Endometrium (tissue), 2 donors: ENCODE results near the gene SGSM1.

Source experiments
- FAIRE-seq: peaks from 2 replicates; lab custom pipeline; 2012; peaks lifted over from hg19 to GRCh38; lab: Jason Lieb, UNC
- donor health status: control.
- donor health status: control.

The SGSM1 gene

DNA sequence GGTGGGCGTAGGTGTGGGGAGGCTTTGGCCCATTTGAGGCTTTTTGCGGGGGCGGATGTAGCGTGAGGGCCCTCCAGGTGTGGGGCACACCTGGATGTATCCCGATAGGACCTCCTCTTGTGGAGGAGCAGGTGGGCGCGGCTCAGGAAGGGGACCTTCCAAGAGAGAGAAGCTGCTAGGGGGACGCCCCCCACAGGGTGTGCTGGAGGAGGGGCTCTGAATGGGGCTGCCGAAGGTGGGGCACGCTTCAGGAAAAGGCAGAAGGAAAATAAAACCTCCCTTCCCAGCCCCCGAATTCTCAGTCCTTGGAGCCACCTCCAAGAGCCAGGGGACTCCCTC, 621 bp downstream of the SGSM1 start:
- no peak for FAIRE-seq

DNA sequence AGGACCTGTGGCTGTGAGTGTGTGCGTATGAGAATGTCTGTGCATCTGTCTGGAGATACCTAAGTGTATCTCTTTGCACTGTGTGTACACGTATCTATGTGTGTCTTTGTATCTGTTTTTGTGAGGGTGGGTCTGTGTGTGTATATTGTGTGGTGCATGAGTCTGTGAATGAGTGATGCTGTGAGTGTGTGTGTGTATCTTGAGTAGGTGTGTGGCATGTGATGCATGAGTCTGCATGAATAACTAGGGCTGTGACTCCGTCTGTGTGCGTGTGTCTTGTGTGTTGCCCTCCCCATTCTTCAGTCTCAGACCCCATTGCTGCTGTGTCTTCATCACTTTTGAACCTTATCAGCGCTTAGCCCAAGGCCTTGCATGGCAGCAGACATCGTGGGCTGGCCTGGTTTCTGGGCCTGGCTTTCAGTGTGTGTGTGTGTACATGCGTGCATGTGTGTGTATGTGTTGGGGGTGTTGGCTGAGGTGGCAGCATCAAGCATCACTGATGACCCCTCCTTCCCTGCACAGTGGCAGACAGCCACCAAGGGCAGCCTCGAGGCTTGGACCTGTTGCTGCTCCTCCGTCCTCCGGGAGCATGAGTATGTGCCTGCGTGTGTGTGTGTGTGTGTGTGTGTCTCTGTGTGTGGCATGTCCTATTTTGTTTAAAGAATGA, 1.4 kb downstream of the SGSM1 start:
- FAIRE-seq = no peak

DNA sequence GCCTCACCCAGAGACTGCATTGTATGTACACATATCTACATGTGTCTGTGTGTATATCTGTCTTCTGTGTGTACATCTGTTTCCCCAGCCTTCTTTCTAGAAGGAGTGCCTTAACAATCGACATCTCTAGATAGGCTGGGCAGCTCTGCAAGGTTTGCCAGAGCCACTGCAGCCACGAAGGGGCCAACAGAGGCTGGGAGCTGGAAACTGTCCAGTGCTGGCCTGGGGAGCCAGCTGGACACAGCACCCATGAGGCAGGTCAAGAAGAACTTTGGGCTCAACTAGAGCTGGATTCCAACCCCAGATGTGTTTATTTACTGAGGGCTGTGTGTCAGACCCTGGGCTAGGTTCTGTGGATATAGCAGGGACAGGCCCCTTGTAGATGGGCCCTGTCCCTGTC, 3.3 kb downstream of the SGSM1 start:
- FAIRE-seq = no peak

DNA sequence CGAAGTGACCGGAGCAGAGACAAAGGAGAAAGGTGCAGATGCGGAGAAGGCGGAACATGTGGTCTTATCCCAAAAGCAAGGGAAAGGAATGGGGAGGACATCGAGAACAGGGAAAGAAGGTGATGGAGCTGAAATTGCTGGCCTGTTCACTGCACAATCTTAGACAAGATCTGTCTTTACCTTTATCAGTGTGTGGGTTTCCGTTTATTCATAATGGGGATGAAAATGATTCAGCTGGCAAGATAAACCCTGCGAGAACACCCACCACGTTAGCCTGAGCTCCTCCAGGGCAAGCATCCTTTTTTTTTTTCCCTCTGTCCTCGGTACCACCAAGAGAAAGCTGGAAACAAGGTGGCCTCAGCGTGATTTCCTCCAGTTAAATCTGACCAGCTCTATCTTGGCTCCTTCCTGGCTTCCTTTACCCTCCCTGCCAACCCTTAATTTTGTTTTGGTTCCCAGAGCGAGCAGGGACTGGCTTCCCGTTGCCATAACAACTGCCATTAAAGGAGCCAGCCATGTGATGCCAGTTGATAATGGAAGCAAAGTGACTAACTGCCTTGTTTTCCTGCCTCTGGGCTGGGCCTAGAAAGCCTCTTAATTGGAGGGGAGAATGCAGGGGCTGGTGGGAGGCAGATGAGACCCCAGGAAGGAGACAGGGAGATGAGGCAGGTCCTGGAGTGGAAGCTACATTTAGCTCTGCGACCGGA, 4.2 kb downstream of the SGSM1 start:
- FAIRE-seq = no peak

DNA sequence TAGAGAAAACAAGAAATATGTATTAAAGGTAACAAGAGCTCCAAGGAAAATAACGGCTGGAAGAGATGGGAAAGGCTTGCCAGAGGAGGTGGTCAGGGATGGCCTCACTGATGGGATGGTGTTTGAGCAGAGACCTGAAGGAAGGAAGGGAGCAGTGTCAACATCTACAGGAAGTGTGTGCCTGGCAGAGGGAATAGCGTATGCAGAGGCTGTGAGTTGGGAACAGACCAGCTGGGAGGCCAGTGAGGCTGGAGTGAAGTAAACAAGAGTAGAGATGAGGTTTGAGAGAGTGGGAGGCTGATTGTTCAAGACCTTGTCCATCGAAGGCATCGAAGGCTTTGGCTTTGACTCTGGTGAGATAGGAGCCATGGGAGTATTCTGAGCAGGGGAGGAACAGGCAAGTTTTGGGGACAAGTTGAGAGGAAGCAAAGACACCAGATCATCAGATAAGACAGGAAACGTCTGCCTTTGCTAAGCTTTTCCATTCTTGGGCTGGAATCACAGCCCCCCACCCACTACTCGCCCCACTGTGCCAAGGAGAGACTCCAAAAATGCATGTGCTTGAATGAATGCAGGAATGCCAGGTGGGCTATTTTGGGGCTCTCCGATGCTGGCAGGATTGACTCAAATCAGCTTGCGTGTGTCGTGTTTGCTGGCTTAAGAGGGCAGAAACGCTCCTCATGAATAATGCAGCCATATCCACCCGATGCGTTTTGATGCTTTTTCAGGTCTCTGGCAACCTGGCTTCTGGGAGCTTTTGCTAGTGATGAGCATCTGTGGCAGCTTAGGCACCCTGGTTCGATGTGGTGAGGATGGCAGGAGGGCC, 7.2 kb downstream of the SGSM1 start:
- no peak for FAIRE-seq

DNA sequence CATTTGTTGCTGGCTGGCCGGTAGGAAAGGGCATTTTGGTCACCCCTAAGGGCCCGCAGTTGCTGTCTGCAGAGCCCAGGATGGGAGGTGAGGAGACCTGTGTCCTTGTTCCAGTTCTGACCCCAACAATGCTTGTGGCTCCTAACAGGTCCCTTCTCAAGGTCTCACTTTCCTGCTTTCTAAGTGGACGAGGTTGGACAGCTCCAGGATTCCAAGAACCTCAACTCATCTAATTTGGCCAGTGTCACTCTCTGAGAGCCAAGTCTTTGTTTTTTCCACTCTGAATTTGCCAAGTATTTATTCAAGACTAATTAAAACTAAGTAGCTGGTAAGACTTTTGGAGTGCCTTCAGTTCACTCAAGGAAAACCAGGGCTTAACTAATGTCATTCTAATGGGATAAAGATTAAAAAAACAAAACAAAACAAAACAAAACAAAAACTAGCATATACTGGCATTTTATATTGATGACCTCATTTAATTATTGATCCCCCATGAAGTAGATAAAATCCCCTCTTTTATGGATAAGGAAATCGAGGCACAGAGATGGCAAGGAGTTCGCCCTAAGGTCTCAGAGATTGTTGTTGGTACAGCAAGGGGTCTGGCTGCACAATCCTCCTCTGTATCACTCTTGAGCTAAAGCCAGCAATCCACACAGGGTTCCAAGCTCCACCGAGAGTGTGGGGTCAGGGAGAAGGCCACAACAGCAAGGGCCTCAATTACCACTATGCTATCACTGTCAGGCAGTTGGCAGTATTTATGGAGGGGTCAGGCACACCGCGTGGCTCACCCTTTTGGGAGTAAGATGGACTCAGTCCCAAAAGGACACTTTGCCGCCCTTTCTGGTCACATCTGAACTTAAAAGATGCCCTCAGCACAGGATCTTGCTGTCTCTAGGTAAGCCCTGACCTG, 8.1 kb downstream of the SGSM1 start:
- FAIRE-seq = no peak

DNA sequence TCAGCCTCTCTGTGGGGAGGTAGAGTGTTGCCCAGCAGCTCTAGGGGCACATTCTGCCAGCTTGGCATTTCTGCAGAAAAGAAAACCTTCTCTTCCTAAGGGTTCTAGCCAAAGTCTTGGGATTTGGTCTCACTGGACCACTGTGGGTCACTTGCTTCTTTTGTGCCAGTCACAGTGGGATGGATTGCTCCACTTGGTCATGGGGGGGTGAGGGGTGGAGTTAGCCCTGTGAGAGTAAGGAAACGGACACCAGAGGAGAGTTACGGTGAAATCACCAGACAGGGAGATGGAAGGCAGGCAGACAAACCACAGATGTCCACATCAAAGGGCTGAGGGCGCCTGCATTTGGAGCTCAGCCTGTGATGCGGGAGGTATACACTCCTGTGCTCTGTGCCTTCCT, 10.8 kb downstream of the SGSM1 start:
- no peak for FAIRE-seq

DNA sequence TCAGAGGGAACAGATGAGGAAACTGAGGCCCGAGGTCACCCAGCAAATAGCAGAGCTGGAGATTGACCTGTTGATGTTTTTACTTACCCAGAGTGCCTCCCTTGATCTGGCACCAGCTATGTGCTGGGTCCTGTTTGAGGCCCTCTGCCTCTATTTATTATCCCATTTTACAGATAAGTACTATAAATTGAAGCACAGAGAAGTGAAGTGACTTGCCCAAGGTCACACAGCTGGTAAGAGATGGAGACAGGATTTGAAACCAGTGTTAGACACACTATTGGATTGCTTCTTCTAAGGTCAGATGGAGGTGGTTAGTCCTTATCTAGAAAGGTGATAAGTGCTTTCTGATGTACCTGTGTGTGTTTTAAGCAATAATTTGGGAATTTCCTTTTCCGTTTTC, 13.5 kb downstream of the SGSM1 start:
- no peak for FAIRE-seq

DNA sequence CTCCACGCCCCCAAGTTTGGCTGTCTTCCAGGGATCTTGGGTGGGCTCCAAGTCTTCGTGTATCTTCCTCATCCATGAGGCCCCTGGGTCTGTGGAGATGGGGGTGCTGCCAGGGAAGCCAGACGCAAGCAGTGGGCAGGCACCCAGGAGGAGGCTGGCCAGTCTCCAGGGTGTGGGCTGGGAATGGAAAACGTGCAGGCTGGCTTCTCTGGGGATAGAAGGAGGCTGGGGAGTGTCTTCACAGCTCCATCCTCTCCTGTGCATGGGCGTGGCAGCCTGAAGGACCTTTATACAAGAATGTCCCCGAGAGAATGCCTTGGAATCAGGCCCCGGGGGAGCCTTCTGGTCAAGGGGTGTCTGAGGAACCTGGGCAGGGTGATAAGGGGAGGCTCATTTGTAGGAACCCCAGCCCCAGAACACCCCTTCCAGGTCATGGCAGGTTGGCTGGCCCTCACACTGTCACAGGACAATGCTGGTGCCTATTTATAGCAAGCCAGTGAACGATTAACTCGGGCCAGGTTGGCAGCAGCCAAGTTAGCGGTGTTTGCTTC, 14.0 kb downstream of the SGSM1 start:
- FAIRE-seq = no peak

DNA sequence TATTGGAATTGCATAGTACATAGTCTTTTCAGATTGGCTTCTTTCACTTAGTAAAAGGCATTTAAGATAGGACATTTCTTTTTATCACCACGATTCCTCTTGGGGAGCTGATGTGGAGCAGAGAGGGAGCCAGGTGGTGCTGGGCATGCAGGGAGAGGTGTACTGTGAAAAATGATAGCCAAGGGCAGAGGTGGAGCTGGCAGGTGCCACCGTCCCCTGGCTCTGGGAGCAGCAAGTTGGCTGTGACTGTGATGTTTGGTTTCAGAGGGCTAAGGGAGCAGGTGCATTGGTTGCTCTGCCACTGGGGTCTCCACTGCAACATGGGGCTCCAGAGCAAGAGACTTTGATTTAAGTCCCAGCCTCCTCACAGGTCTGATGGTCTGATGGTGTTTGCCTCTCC, 16.5 kb downstream of the SGSM1 start:
- no peak for FAIRE-seq

DNA sequence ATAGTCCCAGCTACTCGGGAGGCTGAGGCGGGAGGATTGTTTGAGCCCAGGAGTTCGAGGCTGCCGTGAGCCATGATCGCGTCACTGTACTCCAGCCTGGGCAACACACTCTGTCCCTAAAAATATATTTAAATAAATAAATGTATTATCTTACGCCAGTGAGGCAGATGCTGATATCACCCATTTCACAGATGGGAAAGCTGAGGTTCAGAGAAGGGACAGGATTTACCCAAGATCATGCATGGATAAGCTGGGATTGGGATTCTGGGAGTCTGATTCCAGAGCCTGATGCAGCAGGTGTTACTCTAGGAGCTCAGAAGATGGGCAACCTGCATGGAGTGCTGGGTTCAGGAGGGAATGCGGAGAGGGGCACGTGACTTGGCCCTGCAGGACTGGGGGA, 17.8 kb downstream of the SGSM1 start:
- FAIRE-seq = no peak

DNA sequence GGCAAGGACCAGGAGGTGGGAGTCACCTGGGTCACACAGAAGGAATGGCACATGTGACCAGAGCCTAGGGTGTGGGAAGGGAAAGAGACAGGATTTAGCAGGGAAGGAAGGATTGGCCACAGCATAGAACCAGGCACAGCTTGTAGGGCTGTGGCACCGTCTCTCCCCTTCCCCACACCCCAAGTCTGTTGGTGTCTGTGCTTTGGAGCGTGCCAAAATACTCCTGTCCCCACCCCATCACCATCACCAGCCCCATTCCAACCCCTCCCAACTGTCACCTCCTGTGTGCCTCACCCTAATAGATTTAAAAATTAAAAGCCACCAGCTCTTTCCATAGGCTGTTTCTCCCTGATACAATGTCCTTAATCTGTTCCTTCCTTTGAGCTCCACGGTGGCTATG, 18.2 kb downstream of the SGSM1 start:
- no peak for FAIRE-seq

DNA sequence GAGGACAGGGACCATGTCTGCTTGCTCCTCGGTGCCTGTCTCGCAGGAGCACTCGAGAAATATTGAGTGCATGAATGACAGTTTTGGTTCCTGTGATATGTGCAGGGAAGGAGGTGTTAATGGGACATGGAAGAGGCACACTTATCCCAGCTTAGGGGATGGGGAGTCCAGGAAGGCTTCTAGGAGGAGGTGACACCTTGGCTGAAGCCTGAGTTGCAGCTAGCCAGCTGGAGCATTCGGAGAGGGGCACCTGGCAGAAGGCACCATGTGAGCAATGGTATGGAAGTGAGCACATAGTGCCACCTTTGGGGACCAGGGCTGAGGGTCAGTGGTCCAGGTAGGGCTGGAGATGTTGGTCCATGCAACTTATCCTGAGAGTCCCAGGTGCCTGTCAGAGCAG, 18.9 kb downstream of the SGSM1 start:
- no peak for FAIRE-seq

DNA sequence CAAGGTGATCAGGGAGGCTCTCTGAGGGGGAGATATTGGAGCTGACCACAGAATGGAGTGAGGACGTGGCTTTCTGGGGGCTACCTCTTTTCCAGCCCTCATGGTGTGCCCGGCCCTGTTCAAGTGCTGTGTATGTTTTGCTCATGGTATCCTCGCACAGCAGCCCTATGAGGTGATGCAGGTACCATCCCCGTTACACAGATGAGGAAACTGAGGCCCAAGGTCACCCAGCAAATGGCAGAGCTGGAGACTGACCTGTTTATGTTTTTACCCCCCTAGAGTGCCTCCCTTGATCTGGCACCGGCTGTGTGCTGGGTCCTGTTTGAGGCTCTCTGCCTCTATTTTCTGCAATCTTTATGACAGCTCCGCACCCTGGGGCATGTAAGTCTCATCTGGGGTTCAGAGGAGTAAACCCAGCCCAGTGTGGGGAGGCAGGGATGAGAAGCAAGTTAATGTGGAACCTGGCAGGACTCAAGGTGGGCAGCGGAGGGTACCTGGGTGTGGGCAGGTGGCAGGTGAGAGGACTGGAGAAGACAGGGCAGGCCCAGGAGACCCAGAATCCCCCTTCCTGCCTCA, 20.8 kb downstream of the SGSM1 start:
- FAIRE-seq = no peak

DNA sequence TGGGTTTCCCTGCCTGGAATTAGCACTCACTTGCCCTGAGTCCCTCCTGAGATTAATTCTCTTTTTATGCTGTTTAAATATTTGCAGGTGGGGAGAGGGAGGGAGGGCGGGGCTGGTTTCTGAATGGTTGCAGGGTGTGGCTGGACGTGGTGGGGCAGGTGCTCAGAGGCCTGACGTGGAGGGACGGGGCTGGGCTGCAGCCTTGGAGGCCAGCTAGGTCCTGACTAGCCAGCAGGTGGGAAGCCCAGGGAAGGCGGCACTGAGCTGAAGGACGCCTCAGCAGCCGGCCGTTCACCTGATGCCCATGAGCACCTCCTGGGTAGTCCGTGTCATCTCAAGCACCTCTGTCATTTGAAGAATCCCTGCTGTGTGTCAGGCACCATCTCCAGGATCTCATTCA, 21.3 kb downstream of the SGSM1 start:
- FAIRE-seq = no peak

DNA sequence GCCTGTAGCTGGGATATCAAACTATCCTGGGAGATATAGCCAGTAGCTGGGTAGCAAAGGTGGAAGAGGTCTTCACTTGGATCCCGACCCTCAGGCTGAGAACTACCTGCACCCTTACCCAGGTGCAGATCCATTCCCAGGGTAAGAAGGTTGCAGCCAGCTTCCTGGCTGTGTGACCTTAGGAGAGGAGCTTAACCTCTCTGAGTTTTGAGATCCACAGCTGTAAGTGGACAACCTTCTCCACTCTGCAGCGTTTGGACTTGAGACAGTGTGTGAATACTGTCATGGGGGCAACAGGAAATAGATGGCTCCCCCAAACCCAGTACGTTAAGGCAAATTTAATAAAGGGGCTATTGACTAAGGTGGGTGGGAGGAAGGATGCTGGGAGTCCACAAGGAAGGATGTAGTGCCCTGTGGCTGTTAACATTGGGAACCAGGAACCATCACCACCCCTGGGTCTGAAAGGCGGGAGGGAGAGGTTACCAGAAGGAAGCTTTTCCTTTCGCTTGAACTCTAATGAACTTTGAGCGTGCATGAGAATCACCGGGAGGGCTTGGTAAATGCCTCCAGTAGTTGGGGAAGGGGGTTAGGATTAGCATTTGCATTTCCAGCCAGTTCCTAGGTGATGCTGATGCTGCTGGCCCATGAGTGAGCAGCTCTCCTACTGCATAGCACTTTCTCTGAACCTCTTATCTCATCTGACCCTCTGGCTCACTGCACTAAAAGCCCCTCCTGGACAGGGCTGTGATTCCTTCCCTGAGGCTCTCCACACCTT, 24.4 kb downstream of the SGSM1 start:
- FAIRE-seq = no peak

DNA sequence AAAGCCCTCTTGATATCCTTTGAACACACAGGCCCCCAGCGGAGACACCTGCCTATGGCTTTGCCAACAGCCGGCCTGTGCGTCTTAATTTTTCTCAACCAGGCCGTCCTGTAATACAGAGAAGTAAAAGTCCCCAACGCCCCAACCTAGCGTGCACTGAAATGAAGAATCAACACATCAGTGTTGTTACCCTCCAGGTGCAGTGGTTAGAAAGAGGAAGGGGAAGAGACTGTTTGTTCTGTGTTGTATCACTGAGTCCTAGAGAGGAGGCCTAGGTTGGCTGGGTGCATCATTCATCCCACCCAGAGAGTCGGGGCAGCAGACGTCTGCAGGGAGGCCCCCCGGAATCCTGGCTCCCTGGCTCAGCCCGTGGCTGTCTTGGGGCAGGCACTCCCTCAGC, 25.7 kb downstream of the SGSM1 start:
- FAIRE-seq = no peak

DNA sequence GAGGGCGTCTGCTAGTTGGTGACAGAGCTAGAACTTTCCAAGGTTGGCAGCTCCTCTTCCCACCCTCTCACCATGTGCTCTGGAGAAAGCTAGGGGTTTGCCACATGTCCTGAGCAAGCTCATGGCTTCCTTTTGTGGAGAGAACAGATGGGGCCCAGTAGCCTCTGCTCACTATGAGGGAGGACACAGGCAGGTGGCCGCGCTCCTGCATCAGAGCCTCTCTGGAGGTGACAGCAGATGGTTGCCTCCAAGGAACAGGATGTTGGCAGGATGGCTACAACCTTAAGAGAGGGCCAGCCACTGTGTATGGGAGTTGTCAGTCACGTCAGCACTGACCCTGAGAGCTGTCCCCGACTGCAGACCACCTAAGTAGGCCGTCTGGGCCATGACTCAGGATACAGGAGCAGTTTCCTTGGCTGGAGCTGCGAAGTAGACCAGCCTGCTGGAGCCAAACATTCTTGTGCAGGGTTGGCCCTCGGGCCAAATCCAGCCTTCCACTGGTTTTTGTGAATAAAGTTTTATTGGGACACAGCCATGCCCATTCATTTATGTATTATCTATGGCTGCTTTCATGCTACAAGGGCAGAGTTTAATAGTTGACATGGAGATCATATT, 28.0 kb downstream of the SGSM1 start:
- no peak for FAIRE-seq

DNA sequence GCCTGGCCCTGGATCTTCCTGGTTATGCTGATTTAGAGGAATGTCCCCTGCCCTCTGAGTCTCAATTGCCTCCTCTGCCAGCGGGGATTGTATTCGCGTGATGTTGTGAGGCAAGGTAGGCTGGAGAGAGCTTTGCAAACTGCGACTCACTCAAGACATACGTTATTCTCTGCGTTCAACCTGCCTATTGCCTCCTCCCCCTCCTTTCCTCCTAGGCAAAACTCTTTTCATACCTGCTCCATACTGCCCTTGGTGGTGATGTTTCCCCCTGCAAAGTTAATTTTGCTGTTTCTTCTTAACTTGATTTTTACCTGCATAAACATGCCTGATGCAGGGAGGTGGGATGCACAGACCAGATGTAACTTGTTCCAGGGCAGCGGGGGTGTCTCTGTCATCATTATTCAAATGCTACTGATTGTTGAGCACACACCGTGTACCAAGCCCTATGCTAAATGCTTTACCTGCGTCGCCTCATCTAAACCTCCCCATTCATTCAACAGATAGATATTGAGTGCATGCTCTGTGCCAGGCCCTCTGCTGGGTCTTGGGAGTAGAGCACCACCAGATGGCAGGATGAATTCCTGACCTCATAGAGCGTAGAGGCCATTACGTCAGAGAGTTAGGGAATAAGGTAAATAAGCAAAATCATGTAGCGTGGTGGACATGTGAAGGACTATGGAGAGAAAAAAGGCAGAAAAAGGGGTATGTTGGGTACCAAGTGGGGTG, 29.0 kb downstream of the SGSM1 start:
- no peak for FAIRE-seq

DNA sequence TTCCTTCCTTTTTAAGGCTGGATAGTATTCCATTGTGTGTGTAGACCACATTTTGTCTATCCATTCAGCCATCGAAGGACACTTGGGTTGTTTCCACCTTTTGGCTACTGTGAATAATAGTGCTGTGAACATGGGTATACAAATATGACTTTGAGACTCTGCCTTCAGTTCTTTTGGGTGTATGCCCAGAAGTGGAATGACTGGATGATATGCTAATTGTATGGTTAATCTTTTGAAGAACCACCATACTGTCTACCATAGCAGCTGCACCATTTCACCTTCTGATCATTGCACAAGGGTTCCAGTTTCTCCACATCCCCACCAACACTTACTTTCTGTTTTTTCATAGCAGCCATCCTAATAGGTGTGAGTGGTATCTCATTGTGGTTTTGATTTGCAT, 30.3 kb downstream of the SGSM1 start:
- no peak for FAIRE-seq
